H1 (cell line): ENCODE results near the gene ENTPD8.

Experiments
- BRCA1 ChIP-seq: IDR thresholded peaks from 2 replicates; pipeline ENCODE4 v1.6.1; 2012; ENCODE audit warnings: low read depth, low read length, improper control_type of control experiment
- CTCF ChIP-seq, 3 experiments: IDR thresholded peaks; 1 replicate in 2 of 3; 2 replicates in 1 of 3; pipeline versions ENCODE4 v1.5.1 to v1.6.1; 2011; ENCODE audit warnings: low read length in 3 of 3, mild to moderate bottlenecking in 3 of 3, inconsistent platforms in 2 of 3, low read depth in 1 of 3, moderate library complexity in 1 of 3; ENCODE audit not compliant: insufficient read depth in 1 of 3; ENCODE audit errors: control extremely low read depth in 1 of 3
- EGR1 ChIP-seq: IDR thresholded peaks from 2 replicates; pipeline ENCODE4 v1.6.1; 2011; ENCODE audit warnings: low read depth, low read length, borderline replicate concordance
- JUN ChIP-seq: IDR thresholded peaks from 2 replicates; pipeline ENCODE4 v1.6.1; 2011; ENCODE audit warnings: low read depth, mild to moderate bottlenecking, improper control_type of control experiment, low read length

- TF ChIP-seq BRCA1 (no peak), CTCF (IDR thresholded peaks at IDR 0.05; ENCODE audit: control extremely low read depth in 1 of 3, insufficient read depth in 1 of 3, low read depth in 1 of 3, low read length in 3 of 3) (no peak), EGR1 (no peak), JUN (no peak)
These were observed 12.9 kb downstream of the ENTPD8 start for GRCh38 chr9:137428311-137428630.
